GM23248 (cell line): ENCODE results near the gene INTS4. TPM values are rescaled to one million over a fixed set of nuclear protein-coding genes. Genes with fewer than 3 reads are reported as not detected.
"Not testable (repeated sequence)": the region's sequence is repeated elsewhere in the genome, so short reads cannot be mapped to it uniquely, and the experiment has no call there.

ENCODE experiments used
- DNase-seq: peaks from one replicate; pipeline ENCODE4 v3.0.0-alpha.2; 2015
- H2AFZ ChIP-seq: fragments of 200-600 bp; sonication (generic); 2 replicates; pipeline ENCODE4 v1.6.1; 2016; ENCODE audit warnings: antibody characterized with exemption
- H3F3A ChIP-seq: fragments of 200-600 bp; sonication (generic); 2 replicates; pipeline ENCODE4 v1.6.1; 2016; ENCODE audit warnings: mild to moderate bottlenecking, antibody characterized with exemption, mixed run types; ENCODE audit not compliant: insufficient read depth
- H3K27ac ChIP-seq: fragments of 200-600 bp; sonication (generic); 2 replicates; pipeline ENCODE4 v1.5.1; 2016; ENCODE audit warnings: mild to moderate bottlenecking
- H3K27me3 ChIP-seq: fragments of 200-600 bp; sonication (generic); replicated peaks from 2 replicates; pipeline ENCODE4 v1.6.1; 2016; ENCODE audit warnings: mild to moderate bottlenecking; ENCODE audit not compliant: insufficient read depth
- H3K36me3 ChIP-seq: fragments of 200-600 bp; sonication (generic); 2 replicates; pipeline ENCODE4 v1.6.1; 2016; ENCODE audit warnings: low read depth, mild to moderate bottlenecking
- H3K4me1 ChIP-seq: fragments of 200-600 bp; sonication (generic); 2 replicates; pipeline ENCODE4 v1.6.1; 2016; ENCODE audit warnings: mild to moderate bottlenecking; ENCODE audit not compliant: insufficient read depth
- H3K4me2 ChIP-seq: fragments of 200-600 bp; sonication (generic); one replicate; pipeline ENCODE4 v1.6.1; 2016; ENCODE audit warnings: mild to moderate bottlenecking; ENCODE audit not compliant: unreplicated experiment
- H3K4me3 ChIP-seq: fragments of 200-600 bp; sonication (generic); 2 replicates; pipeline ENCODE4 v1.5.1; 2016; ENCODE audit warnings: mild to moderate bottlenecking
- H3K79me2 ChIP-seq: fragments of 200-600 bp; sonication (generic); 2 replicates; pipeline ENCODE4 v1.6.1; 2016; ENCODE audit warnings: mild to moderate bottlenecking; ENCODE audit not compliant: insufficient read depth
- H3K9ac ChIP-seq: fragments of 200-600 bp; sonication (generic); 2 replicates; pipeline ENCODE4 v1.6.1; 2016; ENCODE audit warnings: mild to moderate bottlenecking
- H3K9me2 ChIP-seq: fragments of 200-600 bp; sonication (generic); 2 replicates; pipeline ENCODE4 v1.6.1; 2016; ENCODE audit warnings: mixed run types, mild to moderate bottlenecking, moderate library complexity; ENCODE audit not compliant: insufficient read depth
- H3K9me3 ChIP-seq: fragments of 200-600 bp; sonication (generic); one replicate; pipeline ENCODE4 v1.6.1; 2017; ENCODE audit warnings: low read depth
- H4K20me1 ChIP-seq: fragments of 200-600 bp; sonication (generic); 2 replicates; pipeline ENCODE4 v1.6.0; 2016; ENCODE audit not compliant: insufficient read depth
- EZH2 ChIP-seq: fragments of 200-600 bp; sonication (generic); IDR thresholded peaks from 2 replicates; pipeline ENCODE4 v1.6.1; 2018; ENCODE audit warnings: antibody characterized with exemption, mild to moderate bottlenecking; ENCODE audit not compliant: insufficient read depth, poor library complexity, severe bottlenecking
- EZH2phosphoT487 ChIP-seq: fragments of 200-600 bp; sonication (generic); IDR thresholded peaks from 2 replicates; pipeline ENCODE4 v1.6.1; 2018; ENCODE audit warnings: antibody characterized with exemption, moderate library complexity, mild to moderate bottlenecking, low read depth; ENCODE audit not compliant: insufficient read depth
- WGBS, 2 experiments: methylation state at CpG; one replicate each; pipeline ENCODE4 v1.1.6; 2015 to 2017; ENCODE audit warnings: low lambda C conversion rate in 2 of 2, low coverage in 1 of 2; ENCODE audit errors: missing lambda C conversion rate in 2 of 2; 5-methylcytosine and 5-hydroxymethylcytosine counted together
- in situ Hi-C: fragments of 300-500 bp; cut with MboI; formaldehyde crosslinking; loops from 2 replicates; pipeline ENCODE4 v1.15.0; 2020
- polyA plus RNA-seq: library from polyadenylated mRNA; unstranded; fragments of >200 nt; fragmentation: Nextera tagmentation; extraction: Ambion mirVana; gene quantifications from 2 replicates; pipeline ENCODE4 v1.2.1, GENCODE V29; 2016
- total RNA-seq: library from RNA; depleted of rRNA; stranded (reverse); fragments of >200 nt; shearing (Covaris generic); gene quantifications from 2 replicates; pipeline ENCODE4 v1.2.3, GENCODE V29; 2014

INTS4 gene
- total and polyA plus RNA-seq, 2 experiments from 2014 or later, result 25.8 to 29.3 TPM

DNA sequence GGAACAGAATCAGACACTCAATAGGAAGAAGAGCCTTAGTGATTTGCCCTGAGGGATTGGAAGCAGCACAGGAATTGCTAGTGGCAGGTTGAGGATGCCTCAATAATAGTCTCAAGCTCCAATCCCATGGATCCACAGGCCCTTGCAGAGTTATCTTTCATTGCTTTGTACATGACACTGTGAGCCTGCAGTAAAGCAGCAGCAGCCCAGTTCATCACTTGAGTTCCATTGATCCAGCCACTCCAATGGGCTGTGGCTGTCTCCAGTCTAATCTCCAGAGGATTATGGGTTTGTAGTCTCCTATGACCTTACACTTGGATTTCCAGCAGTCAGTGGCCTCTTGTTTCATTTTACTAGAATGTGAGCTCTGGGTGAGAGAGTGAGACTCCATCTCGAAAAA lies 128.1 kb downstream of the INTS4 start:
- H4K20me1 ChIP-seq, result no peaks in the 10 kb centered on the region
- H3K4me3 ChIP-seq, result no peak overlapping the region
- H2AFZ ChIP-seq, result 0 out of 2 replicates have a peak overlapping the region, but pooled peaks have one; percentile 36
- H3K27me3 ChIP-seq, result no peaks in the 10 kb centered on the region
- WGBS, 2 experiments, result 100% methylated on average over 1 of the region's 1 CpG
- H3K9ac ChIP-seq, result no peak overlapping the region
- peaks cover 29% of the 10 kb centered on the region for H3F3A ChIP-seq
- TF ChIP-seq EZH2phosphoT487, result no peak
- TF ChIP-seq EZH2, result no peak
- no peaks in the 10 kb centered on the region for H3K36me3 ChIP-seq
- H3K4me2 ChIP-seq, result no peak overlapping the region
- no peaks in the 10 kb centered on the region for H3K9me3 ChIP-seq
- in situ Hi-C loops, result no loop called here
- H3K9me2 ChIP-seq, result no peaks in the 10 kb centered on the region
- peak overlapping the region; percentile 28; the same call in 1 of the 2 replicates for H3K27ac ChIP-seq
- peaks cover 14% of the 10 kb centered on the region for H3K4me1 ChIP-seq
- DNase-seq, result peak; percentile 10
- no peaks in the 10 kb centered on the region for H3K79me2 ChIP-seq

DNA sequence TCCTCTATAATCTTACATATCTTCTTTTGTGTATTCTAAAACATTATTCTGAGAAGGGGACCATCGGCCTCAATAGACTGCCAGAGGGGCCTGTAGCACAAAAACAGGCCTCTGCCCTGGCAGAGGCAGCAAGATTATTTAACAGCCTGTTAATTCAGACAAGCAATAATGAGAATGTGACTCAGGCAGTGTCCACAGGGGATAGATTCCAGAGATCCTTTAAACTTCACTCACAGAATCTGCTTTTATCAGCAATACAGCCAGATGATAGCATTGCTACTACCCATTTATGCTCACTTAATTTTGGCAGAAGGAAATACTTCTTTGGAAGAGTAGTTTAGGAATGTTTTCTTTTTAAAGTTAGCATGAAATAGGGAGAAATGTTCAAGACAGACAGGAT lies 128.7 kb downstream of the INTS4 start:
- TF ChIP-seq EZH2phosphoT487 (no peak), EZH2 (no peak)
- H3K4me2 ChIP-seq, result peak overlapping the region; percentile 13
- 6 to 19% methylated on average over 1 of the region's 1 CpG for WGBS, 2 experiments

DNA sequence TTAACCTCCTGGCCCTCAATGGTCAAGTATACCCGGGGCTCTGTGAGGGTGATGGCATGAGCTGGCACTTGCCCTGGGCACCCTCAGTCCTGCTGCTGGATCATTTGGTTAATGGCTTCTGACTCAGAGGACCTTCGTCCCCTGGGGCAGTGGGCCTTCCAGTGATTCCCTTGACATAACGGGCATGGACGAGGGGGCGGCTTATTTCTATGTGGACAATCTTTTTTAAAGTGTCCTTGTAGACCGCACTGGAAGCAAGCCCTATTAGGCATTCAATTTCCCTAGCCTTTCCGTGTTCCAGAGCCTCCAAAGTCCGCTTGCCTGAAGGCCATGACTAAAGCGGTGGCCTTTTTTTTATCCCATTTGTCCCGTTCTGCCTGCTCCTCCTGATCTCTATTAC lies 133.0 kb downstream of the INTS4 start:
- H3K4me2 ChIP-seq, DNase-seq, in situ Hi-C loops, H3K27ac ChIP-seq, H3K9me2 ChIP-seq, H3K9me3 ChIP-seq, H3K79me2 ChIP-seq, H3K4me3 ChIP-seq, H3K27me3 ChIP-seq, H4K20me1 ChIP-seq, H2AFZ ChIP-seq, H3K36me3 ChIP-seq, H3K9ac ChIP-seq: not testable (repeated sequence)
- Histone ChIP-seq H3F3A (peaks cover 16% of the 10 kb centered on the region), H3K4me1 (peaks cover 10% of the 10 kb centered on the region)
- WGBS, 2 experiments, result 89 to 91% methylated on average over 10 of the region's 10 CpGs

More for the DNA sequence above, 128.7 kb downstream of the INTS4 start:
- no peaks in the 10 kb centered on the region for H3K9me3 ChIP-seq
- no peaks in the 10 kb centered on the region for H3K9me2 ChIP-seq
- 0 out of 2 replicates have a peak overlapping the region, but pooled peaks have one; percentile 36 for H2AFZ ChIP-seq
- peaks cover 29% of the 10 kb centered on the region for H3F3A ChIP-seq
- peak; percentile 46 for DNase-seq
- no peaks in the 10 kb centered on the region for H3K36me3 ChIP-seq
- H3K4me3 ChIP-seq, result no peak overlapping the region
- no peaks in the 10 kb centered on the region for H3K27me3 ChIP-seq
- peak overlapping the region; percentile 28; the same call in 1 of the 2 replicates for H3K27ac ChIP-seq
- H3K79me2 ChIP-seq, result no peaks in the 10 kb centered on the region
- H4K20me1 ChIP-seq, result no peaks in the 10 kb centered on the region
- in situ Hi-C loops, result no loop called here
- H3K9ac ChIP-seq, result peak overlapping the region; percentile 22
- peaks cover 14% of the 10 kb centered on the region for H3K4me1 ChIP-seq

DNA sequence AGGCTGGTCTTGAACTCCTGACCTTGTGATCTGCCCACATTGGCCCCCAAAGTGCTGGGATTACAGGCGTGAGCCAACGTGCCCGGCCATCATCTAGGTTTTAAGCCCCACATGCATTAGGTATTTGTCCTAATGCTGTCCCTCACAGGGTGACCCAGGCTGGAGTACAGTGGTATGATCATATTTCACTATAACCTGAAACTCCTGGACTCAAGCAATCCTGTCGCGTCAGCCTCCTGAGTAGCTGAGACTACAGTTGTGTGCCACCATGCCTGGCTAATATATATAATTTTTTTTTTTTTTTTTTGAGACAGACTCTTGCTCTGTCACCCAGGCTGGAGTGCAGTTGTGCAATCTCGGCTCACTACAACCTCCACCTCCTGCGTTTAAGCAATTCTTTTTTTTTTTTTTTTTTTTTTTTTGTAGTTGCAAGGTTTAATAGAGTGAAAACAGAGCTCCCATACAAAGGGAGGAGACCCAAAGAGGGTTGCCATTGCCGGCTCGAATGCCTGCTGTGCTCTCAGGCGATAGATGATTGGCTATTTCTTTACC lies 136.5 kb downstream of the INTS4 start:
- DNase-seq, H3K9ac ChIP-seq, H3K4me1 ChIP-seq, H3K4me2 ChIP-seq, H3K9me3 ChIP-seq, in situ Hi-C loops, H4K20me1 ChIP-seq, H2AFZ ChIP-seq, H3K27ac ChIP-seq, H3K36me3 ChIP-seq, H3K27me3 ChIP-seq, H3K9me2 ChIP-seq, H3K79me2 ChIP-seq, H3K4me3 ChIP-seq, H3F3A ChIP-seq: not testable (repeated sequence)
- WGBS, 2 experiments, result 91 to 92% methylated on average over 10 of the region's 10 CpGs

DNA sequence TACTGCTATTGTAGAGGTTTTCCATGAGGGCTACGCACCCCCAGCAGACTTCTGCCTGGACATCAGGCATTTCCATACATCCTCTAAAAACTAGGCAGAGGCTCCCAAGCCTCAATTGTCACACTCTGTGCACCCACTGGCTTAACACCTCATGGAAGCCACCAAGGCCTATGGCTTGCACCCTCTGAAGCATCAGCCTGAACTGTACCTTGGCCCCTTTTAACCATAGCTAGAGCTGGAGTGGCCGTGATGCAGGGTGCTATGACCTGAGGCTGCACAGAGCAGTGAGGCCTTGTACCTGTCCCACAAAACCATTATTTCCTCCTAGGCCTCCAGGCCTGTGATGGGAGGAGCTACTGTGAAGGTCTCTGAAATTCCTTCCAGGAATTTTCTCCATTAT lies 139.6 kb downstream of the INTS4 start:
- no peak overlapping the region for H3K4me3 ChIP-seq
- no peak overlapping the region for H3K4me2 ChIP-seq
- no peaks in the 10 kb centered on the region for H4K20me1 ChIP-seq
- H2AFZ ChIP-seq, result no peak overlapping the region
- H3K9me2 ChIP-seq, result no peaks in the 10 kb centered on the region
- no peak overlapping the region for H3K27ac ChIP-seq
- 89 to 90% methylated on average over 2 of the region's 2 CpGs for WGBS, 2 experiments
- no peaks in the 10 kb centered on the region for H3K9me3 ChIP-seq
- H3K79me2 ChIP-seq, result no peaks in the 10 kb centered on the region
- peaks cover 6% of the 10 kb centered on the region; the same call in 1 of the 2 replicates for H3K36me3 ChIP-seq
- TF ChIP-seq EZH2phosphoT487 (no peak), EZH2 (no peak)
- in situ Hi-C loops, result no loop called here
- H3K9ac ChIP-seq, result no peak overlapping the region
- no peaks in the 10 kb centered on the region for H3K4me1 ChIP-seq
- H3F3A ChIP-seq, result no peaks in the 10 kb centered on the region
- DNase-seq, result no peak
- no peaks in the 10 kb centered on the region for H3K27me3 ChIP-seq
